Measurements from ENCODE around the gene WNT7B.

WNT7B gene

DNA sequence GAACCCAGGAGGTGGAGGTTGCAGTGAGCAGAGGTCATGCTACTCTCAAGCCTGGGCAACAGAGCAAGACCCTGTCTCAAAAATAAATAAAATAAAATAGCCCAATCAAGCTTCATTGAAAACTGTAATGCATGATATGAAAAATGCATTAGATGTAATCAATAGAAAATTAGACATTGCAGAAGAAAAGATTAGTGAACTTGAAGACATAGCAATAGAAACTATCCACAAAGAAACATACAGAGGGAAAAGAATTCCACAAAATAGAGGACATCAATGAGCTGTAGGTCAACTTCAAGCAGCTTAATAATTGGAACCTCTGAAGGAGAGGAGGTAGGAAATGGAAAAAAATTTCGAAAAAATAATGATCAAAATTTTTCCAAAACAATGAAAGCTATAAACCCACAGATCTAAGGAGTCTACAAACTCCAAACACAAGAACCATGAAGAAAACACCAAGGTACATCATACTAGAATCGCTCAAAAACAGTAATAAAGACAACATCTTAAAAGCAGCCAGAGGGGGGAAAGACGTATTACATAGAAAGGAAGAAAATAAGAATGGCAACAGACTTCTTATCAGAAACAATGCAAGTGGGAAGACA is 104.2 kb downstream of the WNT7B start:
- DNase-seq (ENCODE audit: low read depth): no peak

DNA sequence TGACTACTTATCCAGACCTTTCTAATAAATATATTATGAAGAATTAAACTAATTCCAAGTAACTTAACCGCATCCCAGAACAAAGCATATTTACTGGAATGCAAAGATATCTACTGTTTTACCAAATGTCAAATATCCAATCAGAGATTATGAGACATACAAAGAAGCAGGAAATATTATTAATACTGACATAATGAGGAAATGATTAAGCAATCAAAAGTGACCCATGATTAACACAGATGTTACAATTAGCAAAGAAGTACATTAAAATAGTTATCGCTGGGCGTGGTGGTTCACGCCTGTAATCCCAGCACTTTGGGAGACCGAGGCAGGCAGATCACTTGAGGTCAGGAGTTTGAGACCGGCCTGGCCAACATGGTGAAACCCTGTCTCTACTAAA is 105.2 kb downstream of the WNT7B start:
- DNase-seq (ENCODE audit: low read depth): no peak
